Body of pancreas (tissue), 4 donors: Measurements from ENCODE around the gene CCDC136.

Experiments used
- POLR2A ChIP-seq, 3 donors: fragments of 450-650 bp; IDR thresholded peaks; one replicate each; pipeline ENCODE4 v1.6.1; 2016; ENCODE audit warnings: antibody characterized with exemption in 3 of 3, mild to moderate bottlenecking in 2 of 3
- TF ChIP-seq, protein P1 (sequence below), 7 experiments: fragments of 450-650 bp in 4 of 7; fragments of 200-600 bp in 3 of 7; sonication (generic) in 3 of 7; IDR thresholded peaks; one replicate each; pipeline ENCODE4 v1.5.1; 2016 to 2019; ENCODE audit warnings: antibody characterized with exemption in 7 of 7

DNA sequence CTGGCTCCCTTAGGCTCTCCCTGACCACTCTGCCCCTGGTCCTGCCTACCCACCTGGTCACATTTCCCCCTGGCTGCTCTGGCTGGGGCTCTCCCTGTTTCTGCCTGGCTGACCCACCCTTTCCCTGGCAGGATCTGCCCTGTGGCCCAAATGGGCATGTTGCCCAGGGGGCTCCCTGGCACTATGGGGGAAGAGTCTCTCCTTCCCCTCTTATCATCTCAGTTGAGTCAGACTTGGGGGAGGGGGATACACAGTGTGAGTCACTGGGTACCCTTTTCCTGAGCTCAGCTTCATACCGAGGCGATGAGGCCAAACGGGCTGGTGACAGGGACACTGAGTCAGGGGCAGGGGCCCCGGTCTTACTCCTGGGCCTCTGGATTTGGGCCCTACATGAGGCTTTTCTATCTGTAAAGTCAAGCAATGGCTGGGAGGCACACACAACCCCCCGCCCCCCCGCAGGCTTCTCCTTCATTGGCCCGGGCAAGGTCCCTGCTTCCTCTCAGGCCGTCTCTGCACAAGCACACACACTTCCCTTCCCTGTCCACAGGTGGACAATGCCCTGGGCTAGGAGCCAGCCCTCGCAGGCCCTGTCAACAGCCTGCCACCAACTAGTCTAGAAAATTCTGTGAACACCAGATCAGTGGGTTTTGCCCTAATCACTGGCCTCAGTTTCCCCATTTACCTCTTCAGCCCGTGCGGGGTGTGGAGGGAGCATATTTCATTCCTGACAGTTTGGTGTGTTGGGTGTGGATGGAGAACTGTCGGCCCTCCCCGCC is 37.8 kb downstream of the CCDC136 start:
- TF ChIP-seq, protein P1, sequence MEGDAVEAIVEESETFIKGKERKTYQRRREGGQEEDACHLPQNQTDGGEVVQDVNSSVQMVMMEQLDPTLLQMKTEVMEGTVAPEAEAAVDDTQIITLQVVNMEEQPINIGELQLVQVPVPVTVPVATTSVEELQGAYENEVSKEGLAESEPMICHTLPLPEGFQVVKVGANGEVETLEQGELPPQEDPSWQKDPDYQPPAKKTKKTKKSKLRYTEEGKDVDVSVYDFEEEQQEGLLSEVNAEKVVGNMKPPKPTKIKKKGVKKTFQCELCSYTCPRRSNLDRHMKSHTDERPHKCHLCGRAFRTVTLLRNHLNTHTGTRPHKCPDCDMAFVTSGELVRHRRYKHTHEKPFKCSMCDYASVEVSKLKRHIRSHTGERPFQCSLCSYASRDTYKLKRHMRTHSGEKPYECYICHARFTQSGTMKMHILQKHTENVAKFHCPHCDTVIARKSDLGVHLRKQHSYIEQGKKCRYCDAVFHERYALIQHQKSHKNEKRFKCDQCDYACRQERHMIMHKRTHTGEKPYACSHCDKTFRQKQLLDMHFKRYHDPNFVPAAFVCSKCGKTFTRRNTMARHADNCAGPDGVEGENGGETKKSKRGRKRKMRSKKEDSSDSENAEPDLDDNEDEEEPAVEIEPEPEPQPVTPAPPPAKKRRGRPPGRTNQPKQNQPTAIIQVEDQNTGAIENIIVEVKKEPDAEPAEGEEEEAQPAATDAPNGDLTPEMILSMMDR (IDR thresholded peaks at IDR 0.05): no peak
- TF ChIP-seq POLR2A (IDR thresholded peaks at IDR 0.05): no peak
